Naive thymus-derived CD4-positive, alpha-beta T cell (primary cell): Measurements from ENCODE around the gene KLHL35. TPM values are rescaled to one million over a fixed set of nuclear protein-coding genes. Genes with fewer than 3 reads are reported as not detected.

Source experiments
- ATAC-seq: fragments of 150-1000 bp; cut with Tn5 transposase; 2 replicates; pipeline ENCODE4 v1.10.0; 2021; ENCODE audit warnings: mild to moderate bottlenecking, moderate library complexity
- CTCF ChIA-PET: fragments of 350-600 bp; sonication (Branson Sonifier 250); formaldehyde crosslinking; loops from one replicate; lab custom pipeline; 2021; ENCODE audit warnings: antibody characterized with exemption; lab: Charles Lee
- POLR2A ChIA-PET: fragments of 350-600 bp; sonication (Branson Sonifier 250); formaldehyde crosslinking; loops from one replicate; lab custom pipeline; 2021; ENCODE audit warnings: antibody characterized with exemption, inconsistent platforms; lab: Charles Lee
- DNase-seq, 9 donors: peaks; one replicate each; pipeline versions ENCODE4 v3.0.0 to v3.0.0-alpha.2; 2020 to 2022; ENCODE audit warnings: mixed read lengths in 1 of 9
- H3K27ac ChIP-seq: one replicate; pipeline ENCODE4 v1.7.0; 2013; ENCODE audit warnings: mild to moderate bottlenecking, low read depth, low read length, moderate library complexity
- H3K27me3 ChIP-seq, 2 donors: one replicate each; pipeline ENCODE4 v1.7.0; 2013; ENCODE audit warnings: low read length in 2 of 2, mild to moderate bottlenecking in 2 of 2, moderate library complexity in 2 of 2; ENCODE audit not compliant: control insufficient read depth in 2 of 2, insufficient read depth in 2 of 2
- H3K36me3 ChIP-seq, 3 experiments: 1 replicate in 2 of 3; 2 replicates in 1 of 3; pipeline ENCODE4 v1.7.0; 2013; ENCODE audit warnings: low read length in 3 of 3, mild to moderate bottlenecking in 3 of 3, moderate library complexity in 1 of 3; ENCODE audit not compliant: insufficient read depth in 3 of 3, control insufficient read depth in 2 of 3
- H3K4me1 ChIP-seq, 2 donors: one replicate each; pipeline ENCODE4 v1.7.0; 2013; ENCODE audit warnings: low read length in 2 of 2, mild to moderate bottlenecking in 2 of 2, moderate library complexity in 1 of 2; ENCODE audit not compliant: control insufficient read depth in 2 of 2, insufficient read depth in 2 of 2
- H3K4me3 ChIP-seq: 2 replicates; pipeline ENCODE4 v1.7.0; 2013; ENCODE audit warnings: mild to moderate bottlenecking, low read length
- H3K9me3 ChIP-seq, 3 experiments: 1 replicate in 2 of 3; 2 replicates in 1 of 3; pipeline ENCODE4 v1.7.0; 2013; ENCODE audit warnings: low read length in 3 of 3; ENCODE audit not compliant: control insufficient read depth in 2 of 3
- H3K27ac Mint-ChIP-seq, 9 donors: one replicate each; pipeline ENCODE4 v1.8.0; 2020 to 2022; ENCODE audit warnings: mixed read lengths in 9 of 9, mild to moderate bottlenecking in 8 of 9, moderate library complexity in 5 of 9, inconsistent platforms in 2 of 9
- H3K27me3 Mint-ChIP-seq, 5 donors: one replicate each; pipeline ENCODE4 v1.8.0; 2021 to 2022; ENCODE audit warnings: mixed read lengths in 5 of 5, mild to moderate bottlenecking in 1 of 5
- H3K36me3 Mint-ChIP-seq, 5 donors: one replicate each; pipeline ENCODE4 v1.8.0; 2020 to 2022; ENCODE audit warnings: mixed read lengths in 5 of 5, mild to moderate bottlenecking in 3 of 5, inconsistent platforms in 1 of 5
- H3K4me1 Mint-ChIP-seq, 7 donors: one replicate each; pipeline ENCODE4 v1.8.0; 2020 to 2022; ENCODE audit warnings: mixed read lengths in 7 of 7, mild to moderate bottlenecking in 3 of 7, inconsistent platforms in 1 of 7
- H3K4me3 Mint-ChIP-seq, 10 donors: one replicate each; pipeline ENCODE4 v1.8.0; 2020 to 2022; ENCODE audit warnings: mild to moderate bottlenecking in 10 of 10, mixed read lengths in 10 of 10, moderate library complexity in 6 of 10, inconsistent platforms in 2 of 10
- H3K9me3 Mint-ChIP-seq, 11 donors: one replicate each; pipeline ENCODE4 v1.8.0; 2020 to 2022; ENCODE audit warnings: mixed read lengths in 11 of 11, mild to moderate bottlenecking in 4 of 11, inconsistent platforms in 1 of 11, moderate library complexity in 1 of 11
- intact Hi-C, 2 donors: fragments of 100-400 bp; cut with micrococcal nuclease; formaldehyde crosslinking; loops; one replicate each; pipeline ENCODE4 v1.15.1; 2023
- polyA plus RNA-seq, 2 donors: library from polyadenylated mRNA; unstranded; fragments of 300-500 nt; fragmentation: Illumina TruSeq; gene quantifications; one replicate each; pipeline ENCODE4 v1.2.3, GENCODE V29; 2021
- total RNA-seq, 6 experiments: library from RNA in 5 of 6; stranded (reverse) in 5 of 6; gene quantifications; 1 replicate in 5 of 6; 2 replicates in 1 of 6; pipeline ENCODE4 v1.2.3 and lab custom pipeline; 2021 to 2026

Gene KLHL35
- total and polyA plus RNA-seq, 7 experiments from 2014 or later: 0.57 to 1.4 (median 0.67) TPM

GRCh38 chr11:75441804-75442132 lies 8.8 kb upstream of the KLHL35 start:
- no peaks in the 10 kb centered on the region for H3K9me3 ChIP-seq
- H3K4me3 ChIP-seq: no peak overlapping the region
- Mint-ChIP-seq H3K27me3 (no peaks in the 10 kb centered on the region), H3K36me3 (no peaks in the 10 kb centered on the region), H3K27ac (no peak overlapping the region), H3K4me1 (peaks cover 0 to 3% (median 0%) of the 10 kb centered on the region in 7 donors), H3K4me3 (no peak overlapping the region), H3K9me3 (no peaks in the 10 kb centered on the region)
- DNase-seq (no peak), ATAC-seq (no peak)
- intact Hi-C loops: no loop called here
- H3K27me3 ChIP-seq: no peaks in the 10 kb centered on the region
- ChIA-PET POLR2A (no interaction called here), CTCF (interaction anchor here (5.5 kb wide), 1 partner anchor 89 kb away, joined by 147 read pairs; no protein-coding TSS in a partner anchor)
- H3K27ac ChIP-seq: no peak overlapping the region
- H3K36me3 ChIP-seq: no peaks in the 10 kb centered on the region
- H3K4me1 ChIP-seq: no peaks in the 10 kb centered on the region

DNA sequence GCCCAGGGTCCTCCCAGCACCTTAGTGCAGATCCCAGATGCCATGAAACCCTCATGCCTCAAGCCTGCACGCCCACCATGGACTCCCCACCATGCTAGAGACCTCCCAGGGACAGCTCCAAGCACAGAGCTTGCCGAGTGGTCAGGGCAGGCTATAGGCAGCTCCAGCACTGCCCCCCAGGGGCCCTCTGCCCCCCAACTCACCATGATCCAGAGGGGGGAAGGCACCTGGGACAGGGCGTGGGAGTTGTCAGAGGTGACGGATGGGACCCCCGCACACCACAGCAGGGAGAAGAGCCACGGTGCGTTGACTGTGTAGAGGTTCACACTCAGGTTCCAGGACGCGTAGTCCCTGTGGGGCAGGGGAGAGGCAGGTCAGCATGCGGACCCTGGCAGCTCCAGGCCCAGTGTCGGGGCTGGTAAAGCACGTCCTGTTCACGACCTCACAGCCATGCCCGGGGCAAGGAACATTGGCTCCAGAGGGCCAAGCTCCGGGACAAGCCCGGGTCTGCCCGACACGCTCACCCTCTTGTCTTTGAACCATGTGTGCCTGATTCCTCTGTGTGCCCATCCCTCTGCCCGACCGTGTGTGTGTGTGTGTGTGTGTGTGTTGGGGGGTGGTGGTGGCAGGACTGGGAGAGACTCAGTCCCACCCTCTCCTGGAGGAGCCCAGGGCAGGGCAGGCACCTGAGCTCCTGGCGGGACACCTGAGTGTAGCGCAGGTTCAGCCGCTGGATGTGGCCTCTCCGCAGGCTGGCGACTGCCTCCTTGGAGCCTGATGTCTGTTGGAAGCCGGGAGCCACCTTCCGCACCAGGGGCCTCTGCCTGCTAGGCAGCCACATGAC lies 8.2 kb upstream of the KLHL35 start:
- no peak overlapping the region for H3K27ac ChIP-seq
- H3K9me3 Mint-ChIP-seq: no peaks in the 10 kb centered on the region
- DNase-seq (no peak), ATAC-seq (no peak)
- H3K9me3 ChIP-seq: no peaks in the 10 kb centered on the region
- H3K4me1 ChIP-seq: no peaks in the 10 kb centered on the region
- no peaks in the 10 kb centered on the region for H3K36me3 ChIP-seq
- no peaks in the 10 kb centered on the region for H3K27me3 ChIP-seq
- intact Hi-C loops: no loop called here
- ChIA-PET POLR2A (no interaction called here), CTCF (interaction anchor here (1.0 kb wide), 1 partner anchor 160 kb away, joined by 3 read pairs; no protein-coding TSS in a partner anchor)
- H3K4me3 Mint-ChIP-seq: no peak overlapping the region
- no peak overlapping the region for H3K4me3 ChIP-seq
- no peak overlapping the region for H3K27ac Mint-ChIP-seq
- H3K36me3 Mint-ChIP-seq: peaks cover 0 to 6% (median 0%) of the 10 kb centered on the region in 5 donors
- peaks cover 0 to 3% (median 0%) of the 10 kb centered on the region in 7 donors for H3K4me1 Mint-ChIP-seq
- no peaks in the 10 kb centered on the region for H3K27me3 Mint-ChIP-seq

- H3K27me3 ChIP-seq: no peaks in the 10 kb centered on the region
- H3K27ac ChIP-seq: no peak overlapping the region
- no peaks in the 10 kb centered on the region for H3K4me1 ChIP-seq
- no peak overlapping the region for H3K4me3 ChIP-seq
- DNase-seq (no peak), ATAC-seq (no peak)
- no peak overlapping the region for H3K4me3 Mint-ChIP-seq
- no peaks in the 10 kb centered on the region for H3K9me3 Mint-ChIP-seq
- no peaks in the 10 kb centered on the region for H3K9me3 ChIP-seq
- H3K27me3 Mint-ChIP-seq: peaks cover 0 to 4% (median 0%) of the 10 kb centered on the region in 5 donors
- CTCF ChIA-PET: interaction anchor here (0.6 kb wide), 1 partner anchor 137 kb away, joined by 3 read pairs; no protein-coding TSS in a partner anchor
- H3K36me3 ChIP-seq: no peaks in the 10 kb centered on the region
- no peak overlapping the region for H3K27ac Mint-ChIP-seq
- intact Hi-C loops: no loop called here
- H3K4me1 Mint-ChIP-seq: no peaks in the 10 kb centered on the region
- POLR2A ChIA-PET: interaction anchor here (0.7 kb wide), 1 partner anchor 81 kb away, joined by 3 read pairs; no protein-coding TSS in a partner anchor
- H3K36me3 Mint-ChIP-seq: peaks cover 0 to 11% (median 0%) of the 10 kb centered on the region in 5 donors
Measured at GRCh38 chr11:75439495-75440120, 6.6 kb upstream of the KLHL35 start.

GRCh38 chr11:75439026-75439425 lies 6.0 kb upstream of the KLHL35 start:
- Mint-ChIP-seq H3K27me3 (peaks cover 0 to 8% (median 0%) of the 10 kb centered on the region in 5 donors), H3K9me3 (no peaks in the 10 kb centered on the region), H3K36me3 (peaks cover 0 to 11% (median 0%) of the 10 kb centered on the region in 5 donors), H3K4me1 (no peaks in the 10 kb centered on the region), H3K4me3 (no peak overlapping the region), H3K27ac (no peak overlapping the region)
- Histone ChIP-seq H3K36me3 (no peaks in the 10 kb centered on the region), H3K4me1 (no peaks in the 10 kb centered on the region), H3K27ac (no peak overlapping the region), H3K9me3 (no peaks in the 10 kb centered on the region), H3K27me3 (no peaks in the 10 kb centered on the region), H3K4me3 (no peak overlapping the region)
- DNase-seq (no peak), ATAC-seq (no peak)
- ChIA-PET POLR2A (interaction anchor here (0.7 kb wide), 1 partner anchor 81 kb away, joined by 3 read pairs; no protein-coding TSS in a partner anchor), CTCF (interaction anchor here (0.6 kb wide), 1 partner anchor 143 kb away, joined by 3 read pairs; no protein-coding TSS in a partner anchor)
- intact Hi-C loops: no loop called here

DNA sequence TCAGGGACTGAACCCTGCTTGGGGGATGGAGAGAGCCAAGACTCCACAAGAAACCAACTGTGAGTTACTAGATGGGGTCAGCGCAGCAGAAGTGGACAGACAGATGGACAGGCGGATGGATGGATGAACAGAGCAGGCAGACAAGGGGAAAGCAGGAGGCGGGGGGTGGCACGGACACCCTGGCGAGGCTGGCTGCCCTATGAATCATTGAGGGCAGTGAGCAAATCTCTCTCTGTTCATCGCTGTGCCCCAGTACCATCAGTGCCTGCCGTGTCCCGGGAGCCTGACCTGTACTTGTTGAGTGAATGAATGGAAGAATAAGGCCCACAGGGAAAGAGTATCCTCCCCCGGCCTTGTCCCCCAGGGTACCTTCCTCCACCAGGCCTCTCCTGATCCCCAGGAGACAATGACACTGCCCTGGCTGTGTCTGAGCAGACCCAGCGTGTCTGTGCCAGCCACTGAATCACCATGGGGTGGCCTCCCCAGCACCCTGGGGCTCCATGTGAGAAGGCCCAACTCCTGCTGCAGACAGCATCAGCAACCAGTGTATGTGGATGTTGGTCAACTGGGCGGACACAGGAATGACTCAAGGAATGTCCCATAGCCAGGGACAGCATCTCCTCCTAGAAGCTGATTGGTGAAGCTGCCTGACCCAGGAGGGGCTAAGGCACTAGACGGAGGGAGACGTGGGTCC lies 5.1 kb upstream of the KLHL35 start:
- Mint-ChIP-seq H3K27ac (peak overlapping the region in 2 of 9 donors; percentile 20 to 78), H3K27me3 (peaks cover 5 to 15% (median 6%) of the 10 kb centered on the region in 5 donors), H3K36me3 (peaks cover 0 to 11% (median 0%) of the 10 kb centered on the region in 5 donors), H3K4me1 (no peaks in the 10 kb centered on the region), H3K4me3 (no peak overlapping the region), H3K9me3 (no peaks in the 10 kb centered on the region)
- no peak overlapping the region for H3K4me3 ChIP-seq
- no peak for ATAC-seq
- ChIA-PET POLR2A (interaction anchor here (0.8 kb wide), 1 partner anchor 229 kb away, joined by 4 read pairs; no protein-coding TSS in a partner anchor), CTCF (interaction anchor here (0.6 kb wide), 1 partner anchor 144 kb away, joined by 3 read pairs; no protein-coding TSS in a partner anchor)
- H3K36me3 ChIP-seq: no peaks in the 10 kb centered on the region
- no peak overlapping the region for H3K27ac ChIP-seq
- no peaks in the 10 kb centered on the region for H3K9me3 ChIP-seq
- intact Hi-C loops: no loop called here
- DNase-seq: no peak
- H3K4me1 ChIP-seq: no peaks in the 10 kb centered on the region
- H3K27me3 ChIP-seq: no peaks in the 10 kb centered on the region

- Mint-ChIP-seq H3K27ac (no peak overlapping the region), H3K27me3 (peaks cover 12 to 28% (median 19%) of the 10 kb centered on the region in 5 donors), H3K9me3 (no peaks in the 10 kb centered on the region), H3K4me1 (peaks cover 0 to 2% (median 0%) of the 10 kb centered on the region in 7 donors), H3K36me3 (peaks cover 0 to 11% (median 0%) of the 10 kb centered on the region in 5 donors), H3K4me3 (no peak overlapping the region)
- ATAC-seq (no peak), DNase-seq (no peak)
- POLR2A ChIA-PET: no interaction called here
- H3K4me3 ChIP-seq: no peak overlapping the region
- no peaks in the 10 kb centered on the region for H3K4me1 ChIP-seq
- intact Hi-C loops: no loop called here
- CTCF ChIA-PET: no interaction called here
- no peak overlapping the region for H3K27ac ChIP-seq
- H3K9me3 ChIP-seq: no peaks in the 10 kb centered on the region
- H3K36me3 ChIP-seq: no peaks in the 10 kb centered on the region
- H3K27me3 ChIP-seq: peaks cover 0 to 4% of the 10 kb centered on the region in 2 donors
Measured at GRCh38 chr11:75436806-75437205, 3.8 kb upstream of the KLHL35 start.
